ENCODE data around the gene HOXD4.

- TF ChIP-seq POLR2A (IDR thresholded peaks at IDR 0.05), result no peak
- TF ChIP-seq, protein P1, sequence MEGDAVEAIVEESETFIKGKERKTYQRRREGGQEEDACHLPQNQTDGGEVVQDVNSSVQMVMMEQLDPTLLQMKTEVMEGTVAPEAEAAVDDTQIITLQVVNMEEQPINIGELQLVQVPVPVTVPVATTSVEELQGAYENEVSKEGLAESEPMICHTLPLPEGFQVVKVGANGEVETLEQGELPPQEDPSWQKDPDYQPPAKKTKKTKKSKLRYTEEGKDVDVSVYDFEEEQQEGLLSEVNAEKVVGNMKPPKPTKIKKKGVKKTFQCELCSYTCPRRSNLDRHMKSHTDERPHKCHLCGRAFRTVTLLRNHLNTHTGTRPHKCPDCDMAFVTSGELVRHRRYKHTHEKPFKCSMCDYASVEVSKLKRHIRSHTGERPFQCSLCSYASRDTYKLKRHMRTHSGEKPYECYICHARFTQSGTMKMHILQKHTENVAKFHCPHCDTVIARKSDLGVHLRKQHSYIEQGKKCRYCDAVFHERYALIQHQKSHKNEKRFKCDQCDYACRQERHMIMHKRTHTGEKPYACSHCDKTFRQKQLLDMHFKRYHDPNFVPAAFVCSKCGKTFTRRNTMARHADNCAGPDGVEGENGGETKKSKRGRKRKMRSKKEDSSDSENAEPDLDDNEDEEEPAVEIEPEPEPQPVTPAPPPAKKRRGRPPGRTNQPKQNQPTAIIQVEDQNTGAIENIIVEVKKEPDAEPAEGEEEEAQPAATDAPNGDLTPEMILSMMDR (IDR thresholded peaks at IDR 0.05 in 4 of 5, conservative IDR thresholded peaks at IDR 0.05 in 1 of 5), result no peak
Measured at GRCh38 chr2:176184749-176185148, 33.4 kb downstream of the HOXD4 start.
